SK-N-SH treated with all-trans-retinoic acid at 6 μM for 48 hours (cell line): ENCODE results near the gene PIN1.

Source experiments
- ATAC-seq: fragments of 200-7000 bp; cut with Tn5 transposase; 3 replicates; pipeline ENCODE4 v1.9.1; 2020; ENCODE audit warnings: mild to moderate bottlenecking, moderate library complexity
- ARNTL ChIP-seq: fragments of 450-650 bp; formaldehyde crosslinking; IDR thresholded peaks from 2 replicates; pipeline ENCODE4 v1.5.0; 2020; ENCODE audit warnings: low read depth, mild to moderate bottlenecking, moderate library complexity, borderline replicate concordance
- BACH2 ChIP-seq: fragments of 250-450 bp; sonication (Bioruptor Pico); IDR thresholded peaks from 2 replicates; pipeline ENCODE4 v1.9.0; 2021; ENCODE audit warnings: mild to moderate bottlenecking, borderline replicate concordance
- CSDC2 ChIP-seq: fragments of 250-450 bp; sonication (Bioruptor Pico); IDR thresholded peaks from 2 replicates; pipeline ENCODE4 v1.5.0; 2020; ENCODE audit warnings: mild to moderate bottlenecking, moderate library complexity
- ESRRG ChIP-seq: fragments of 250-450 bp; sonication (Bioruptor Pico); IDR thresholded peaks from 2 replicates; pipeline ENCODE4 v1.6.1; 2021; ENCODE audit warnings: mild to moderate bottlenecking
- GLIS3 ChIP-seq: fragments of 250-450 bp; sonication (Bioruptor Pico); IDR thresholded peaks from 2 replicates; pipeline ENCODE4 v1.5.0; 2020; ENCODE audit warnings: mild to moderate bottlenecking, moderate library complexity
- ISL1 ChIP-seq: fragments of 250-450 bp; sonication (Bioruptor Pico); IDR thresholded peaks from 2 replicates; pipeline ENCODE4 v2.1.2; 2022; ENCODE audit warnings: mild to moderate bottlenecking, moderate library complexity
- OSR1 ChIP-seq: fragments of 250-450 bp; sonication (Bioruptor Pico); IDR thresholded peaks from 2 replicates; pipeline ENCODE4 v1.8.0; 2022; ENCODE audit warnings: moderate library complexity, mild to moderate bottlenecking, inconsistent platforms
- PPARA ChIP-seq: fragments of 250-450 bp; sonication (Bioruptor Pico); IDR thresholded peaks from 2 replicates; pipeline ENCODE4 v1.5.0; 2020; ENCODE audit warnings: mild to moderate bottlenecking, borderline replicate concordance
- RARB ChIP-seq: fragments of 250-450 bp; sonication (Bioruptor Pico); IDR thresholded peaks from 2 replicates; pipeline ENCODE4 v1.8.0; 2021; ENCODE audit warnings: mild to moderate bottlenecking, moderate library complexity
- SNAI2 ChIP-seq: fragments of 250-450 bp; sonication (Bioruptor Pico); IDR thresholded peaks from 2 replicates; pipeline ENCODE4 v1.5.0; 2020; ENCODE audit warnings: mild to moderate bottlenecking, moderate library complexity
- TCF4 ChIP-seq: fragments of 250-450 bp; sonication (Bioruptor Pico); IDR thresholded peaks from 2 replicates; pipeline ENCODE4 v1.8.0; 2021; ENCODE audit warnings: mild to moderate bottlenecking, moderate library complexity, borderline replicate concordance
- ZC3H10 ChIP-seq: fragments of 250-450 bp; sonication (Bioruptor Pico); IDR thresholded peaks from 2 replicates; pipeline ENCODE4 v1.5.1; 2021; ENCODE audit warnings: mild to moderate bottlenecking, moderate library complexity
- ZFP3 ChIP-seq: fragments of 250-450 bp; sonication (Bioruptor Pico); IDR thresholded peaks from 2 replicates; pipeline ENCODE4 v1.5.0; 2020; ENCODE audit warnings: mild to moderate bottlenecking, moderate library complexity
- ZFP30 ChIP-seq: fragments of 450-650 bp; formaldehyde crosslinking; IDR thresholded peaks from 2 replicates; pipeline ENCODE4 v1.5.0; 2022; ENCODE audit warnings: mild to moderate bottlenecking, moderate library complexity
- ZNF565 ChIP-seq: fragments of 450-650 bp; formaldehyde crosslinking; conservative IDR thresholded peaks from 2 replicates; pipeline ENCODE4 v1.5.0; 2020; ENCODE audit warnings: low read depth, mild to moderate bottlenecking, moderate library complexity
- ZNF70 ChIP-seq: fragments of 450-650 bp; formaldehyde crosslinking; IDR thresholded peaks from 2 replicates; pipeline ENCODE4 v1.5.0; 2020; ENCODE audit warnings: mild to moderate bottlenecking, moderate library complexity
- ZNF8 ChIP-seq: fragments of 450-650 bp; formaldehyde crosslinking; IDR thresholded peaks from 2 replicates; pipeline ENCODE4 v1.5.0; 2020; ENCODE audit warnings: mild to moderate bottlenecking, moderate library complexity
- TF ChIP-seq, protein P1 (sequence below): fragments of 250-450 bp; sonication (Bioruptor Pico); IDR thresholded peaks from 2 replicates; pipeline ENCODE4 v1.8.0; 2020; ENCODE audit warnings: mild to moderate bottlenecking, moderate library complexity, borderline replicate concordance
- TF ChIP-seq, protein P2 (sequence below): fragments of 250-450 bp; sonication (Bioruptor Pico); IDR thresholded peaks from 2 replicates; pipeline ENCODE4 v1.5.1; 2021; ENCODE audit warnings: mild to moderate bottlenecking, moderate library complexity
- TF ChIP-seq, protein P3 (sequence below): fragments of 250-450 bp; sonication (Bioruptor Pico); IDR thresholded peaks from 2 replicates; pipeline ENCODE4 v1.8.0; 2021; ENCODE audit warnings: low read depth, mild to moderate bottlenecking, moderate library complexity, borderline replicate concordance
- TF ChIP-seq, protein P4 (sequence below): fragments of 250-450 bp; sonication (Bioruptor Pico); IDR thresholded peaks from 2 replicates; pipeline ENCODE4 v1.5.0; 2020; ENCODE audit warnings: mild to moderate bottlenecking, moderate library complexity

Gene PIN1

DNA sequence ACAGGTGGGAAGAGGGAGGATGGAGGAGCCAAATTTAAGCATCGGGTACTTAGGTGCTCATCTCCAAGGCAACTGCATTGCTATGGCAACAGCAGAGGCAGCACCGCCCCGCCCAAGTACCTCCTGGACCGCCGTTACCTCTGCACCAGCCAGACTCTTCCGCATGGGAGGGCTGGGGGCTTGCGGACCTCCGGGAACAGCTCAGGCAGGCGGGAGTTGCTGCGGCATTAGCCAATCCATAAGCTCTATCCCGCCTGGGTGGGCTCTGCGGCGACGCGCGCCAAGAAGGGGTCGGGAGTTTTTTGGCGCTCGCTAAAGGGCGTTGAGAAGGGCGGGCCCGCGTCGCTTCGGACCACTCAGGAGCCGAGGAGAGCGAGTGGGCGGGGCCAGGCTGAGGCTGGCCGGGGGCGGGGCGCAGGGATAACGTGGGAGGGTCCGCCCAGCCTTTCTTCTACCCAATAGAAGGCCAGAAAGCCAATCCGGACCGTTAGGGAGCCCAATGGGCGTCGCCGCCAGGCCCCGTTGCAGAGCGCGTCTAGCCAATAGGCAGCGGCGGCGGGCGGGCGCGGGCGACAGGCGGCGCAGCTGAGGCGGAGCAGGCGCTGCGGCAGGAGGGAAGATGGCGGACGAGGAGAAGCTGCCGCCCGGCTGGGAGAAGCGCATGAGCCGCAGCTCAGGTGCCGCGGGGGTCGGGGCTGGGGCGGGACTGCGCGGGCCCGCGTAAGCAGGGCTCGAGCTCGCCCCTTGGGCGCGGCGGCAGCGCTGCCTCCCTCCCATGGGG, at the start of gene PIN1:
TSS of gene PIN1 (plus strand) at position 593 of the 781 bp plus-strand sequence. CDS start at position 620, 27 bp downstream.
- peak; percentile 99 for ATAC-seq

DNA sequence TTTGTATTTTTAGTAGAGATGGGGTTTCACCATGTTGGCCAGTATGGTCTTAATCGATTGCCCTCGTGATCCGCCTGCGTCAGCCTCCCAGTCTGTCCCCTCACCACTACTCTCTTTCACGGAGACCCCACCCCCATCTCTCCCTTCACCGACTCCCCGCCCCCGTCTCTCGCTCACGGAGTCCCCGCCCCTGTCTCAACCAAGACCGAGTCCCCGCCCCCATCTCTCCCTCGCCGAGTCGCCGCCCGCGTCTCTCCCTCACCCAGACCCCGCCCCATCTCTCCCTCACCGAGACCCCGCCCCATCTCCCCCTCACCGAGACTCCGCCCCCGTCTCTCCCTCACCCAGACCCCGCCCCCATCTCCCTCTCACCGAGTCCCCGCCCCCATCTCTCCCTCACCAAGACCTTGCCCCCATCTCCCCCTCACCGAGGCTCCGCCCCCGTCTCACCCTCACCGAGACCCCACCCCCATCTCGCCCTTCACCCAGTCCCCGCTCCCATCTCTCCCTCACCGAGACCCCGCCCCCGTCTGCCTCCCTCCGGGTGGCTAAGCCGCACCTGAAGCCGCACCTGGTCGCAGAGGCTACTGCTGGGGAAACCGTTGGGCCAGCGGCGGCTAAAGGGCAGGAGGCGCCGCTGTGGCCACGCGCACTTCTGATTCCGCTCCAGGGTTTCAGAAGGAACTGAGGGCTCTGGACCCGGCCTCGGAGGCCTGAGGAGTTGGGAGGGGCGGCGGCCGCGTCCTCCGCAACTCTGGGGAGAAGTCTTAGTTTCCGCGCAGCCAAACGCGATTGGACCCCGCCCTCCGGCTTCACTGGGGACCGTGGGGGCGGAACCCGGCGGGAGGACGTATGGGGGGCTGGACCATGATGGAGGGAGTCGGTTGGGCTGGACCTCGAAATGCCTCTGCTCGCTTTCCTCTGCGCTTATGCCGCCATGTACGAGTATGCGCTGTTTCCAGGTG, 49.5 kb upstream of the PIN1 start:
- peak; percentile 88 for ATAC-seq
- TF ChIP-seq ARNTL (CRISPR knock-in tag) = no peak
- TF ChIP-seq CSDC2 (CRISPR knock-in tag) = no peak
- no peak for TF ChIP-seq ZFP30 (CRISPR knock-in tag)
- TF ChIP-seq ZNF70 (CRISPR knock-in tag) = no peak
- TF ChIP-seq ESRRG (CRISPR knock-in tag) = no peak
- no peak for TF ChIP-seq OSR1 (CRISPR knock-in tag)
- no peak for TF ChIP-seq PPARA (CRISPR knock-in tag)
- TF ChIP-seq, protein P1, sequence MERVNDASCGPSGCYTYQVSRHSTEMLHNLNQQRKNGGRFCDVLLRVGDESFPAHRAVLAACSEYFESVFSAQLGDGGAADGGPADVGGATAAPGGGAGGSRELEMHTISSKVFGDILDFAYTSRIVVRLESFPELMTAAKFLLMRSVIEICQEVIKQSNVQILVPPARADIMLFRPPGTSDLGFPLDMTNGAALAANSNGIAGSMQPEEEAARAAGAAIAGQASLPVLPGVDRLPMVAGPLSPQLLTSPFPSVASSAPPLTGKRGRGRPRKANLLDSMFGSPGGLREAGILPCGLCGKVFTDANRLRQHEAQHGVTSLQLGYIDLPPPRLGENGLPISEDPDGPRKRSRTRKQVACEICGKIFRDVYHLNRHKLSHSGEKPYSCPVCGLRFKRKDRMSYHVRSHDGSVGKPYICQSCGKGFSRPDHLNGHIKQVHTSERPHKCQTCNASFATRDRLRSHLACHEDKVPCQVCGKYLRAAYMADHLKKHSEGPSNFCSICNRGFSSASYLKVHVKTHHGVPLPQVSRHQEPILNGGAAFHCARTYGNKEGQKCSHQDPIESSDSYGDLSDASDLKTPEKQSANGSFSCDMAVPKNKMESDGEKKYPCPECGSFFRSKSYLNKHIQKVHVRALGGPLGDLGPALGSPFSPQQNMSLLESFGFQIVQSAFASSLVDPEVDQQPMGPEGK = no peak
- no peak for TF ChIP-seq SNAI2 (CRISPR knock-in tag)
- no peak; the same call in 1 of the 2 replicates for TF ChIP-seq ZFP3

More for the DNA sequence above, at the start of gene PIN1:
- TF ChIP-seq, protein P2, sequence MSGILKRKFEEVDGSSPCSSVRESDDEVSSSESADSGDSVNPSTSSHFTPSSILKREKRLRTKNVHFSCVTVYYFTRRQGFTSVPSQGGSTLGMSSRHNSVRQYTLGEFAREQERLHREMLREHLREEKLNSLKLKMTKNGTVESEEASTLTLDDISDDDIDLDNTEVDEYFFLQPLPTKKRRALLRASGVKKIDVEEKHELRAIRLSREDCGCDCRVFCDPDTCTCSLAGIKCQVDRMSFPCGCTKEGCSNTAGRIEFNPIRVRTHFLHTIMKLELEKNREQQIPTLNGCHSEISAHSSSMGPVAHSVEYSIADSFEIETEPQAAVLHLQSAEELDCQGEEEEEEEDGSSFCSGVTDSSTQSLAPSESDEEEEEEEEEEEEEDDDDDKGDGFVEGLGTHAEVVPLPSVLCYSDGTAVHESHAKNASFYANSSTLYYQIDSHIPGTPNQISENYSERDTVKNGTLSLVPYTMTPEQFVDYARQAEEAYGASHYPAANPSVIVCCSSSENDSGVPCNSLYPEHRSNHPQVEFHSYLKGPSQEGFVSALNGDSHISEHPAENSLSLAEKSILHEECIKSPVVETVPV = no peak
- TF ChIP-seq ISL1 (no peak), BACH2 (CRISPR knock-in tag) (no peak), TCF4 (CRISPR knock-in tag) (no peak), SNAI2 (CRISPR knock-in tag) (no peak), ZC3H10 (CRISPR knock-in tag) (no peak), CSDC2 (CRISPR knock-in tag) (no peak), GLIS3 (CRISPR knock-in tag) (no peak), ZFP30 (CRISPR knock-in tag) (no peak), ZNF8 (CRISPR knock-in tag) (no peak), ESRRG (CRISPR knock-in tag) (no peak), ARNTL (CRISPR knock-in tag) (no peak), RARB (no peak), ZNF565 (no peak), PPARA (CRISPR knock-in tag) (no peak), OSR1 (CRISPR knock-in tag) (no peak)
- TF ChIP-seq, protein P1 = no peak
- TF ChIP-seq, protein P3, sequence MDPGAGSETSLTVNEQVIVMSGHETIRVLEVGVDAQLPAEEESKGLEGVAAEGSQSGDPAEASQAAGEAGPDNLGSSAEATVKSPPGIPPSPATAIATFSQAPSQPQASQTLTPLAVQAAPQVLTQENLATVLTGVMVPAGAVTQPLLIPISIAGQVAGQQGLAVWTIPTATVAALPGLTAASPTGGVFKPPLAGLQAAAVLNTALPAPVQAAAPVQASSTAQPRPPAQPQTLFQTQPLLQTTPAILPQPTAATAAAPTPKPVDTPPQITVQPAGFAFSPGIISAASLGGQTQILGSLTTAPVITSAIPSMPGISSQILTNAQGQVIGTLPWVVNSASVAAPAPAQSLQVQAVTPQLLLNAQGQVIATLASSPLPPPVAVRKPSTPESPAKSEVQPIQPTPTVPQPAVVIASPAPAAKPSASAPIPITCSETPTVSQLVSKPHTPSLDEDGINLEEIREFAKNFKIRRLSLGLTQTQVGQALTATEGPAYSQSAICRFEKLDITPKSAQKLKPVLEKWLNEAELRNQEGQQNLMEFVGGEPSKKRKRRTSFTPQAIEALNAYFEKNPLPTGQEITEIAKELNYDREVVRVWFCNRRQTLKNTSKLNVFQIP (CRISPR knock-in tag) = no peak

DNA sequence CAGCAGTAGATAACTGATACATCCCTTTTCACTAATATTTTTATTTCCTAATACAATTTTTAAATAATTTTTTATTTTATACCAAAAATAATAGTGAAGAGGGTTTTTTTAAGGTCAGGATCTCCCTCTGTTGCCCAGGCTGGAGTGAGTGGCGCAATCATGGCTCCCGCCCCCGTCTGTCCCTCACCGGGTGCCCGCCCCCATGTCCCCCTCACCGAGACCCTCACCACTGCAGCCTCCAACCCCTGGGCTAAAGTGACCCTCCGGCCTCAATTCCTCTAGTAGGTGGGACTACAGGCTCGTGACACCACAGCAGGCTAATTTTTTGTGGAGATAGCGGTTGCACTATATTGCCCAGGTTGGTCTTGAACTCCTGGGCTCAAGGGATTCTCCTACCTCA, 48.8 kb upstream of the PIN1 start:
- no peak for ATAC-seq
- TF ChIP-seq, protein P2 = no peak
- TF ChIP-seq OSR1 (CRISPR knock-in tag) = no peak
- no peak for TF ChIP-seq PPARA (CRISPR knock-in tag)
- no peak for TF ChIP-seq ZFP3
- TF ChIP-seq, protein P4, sequence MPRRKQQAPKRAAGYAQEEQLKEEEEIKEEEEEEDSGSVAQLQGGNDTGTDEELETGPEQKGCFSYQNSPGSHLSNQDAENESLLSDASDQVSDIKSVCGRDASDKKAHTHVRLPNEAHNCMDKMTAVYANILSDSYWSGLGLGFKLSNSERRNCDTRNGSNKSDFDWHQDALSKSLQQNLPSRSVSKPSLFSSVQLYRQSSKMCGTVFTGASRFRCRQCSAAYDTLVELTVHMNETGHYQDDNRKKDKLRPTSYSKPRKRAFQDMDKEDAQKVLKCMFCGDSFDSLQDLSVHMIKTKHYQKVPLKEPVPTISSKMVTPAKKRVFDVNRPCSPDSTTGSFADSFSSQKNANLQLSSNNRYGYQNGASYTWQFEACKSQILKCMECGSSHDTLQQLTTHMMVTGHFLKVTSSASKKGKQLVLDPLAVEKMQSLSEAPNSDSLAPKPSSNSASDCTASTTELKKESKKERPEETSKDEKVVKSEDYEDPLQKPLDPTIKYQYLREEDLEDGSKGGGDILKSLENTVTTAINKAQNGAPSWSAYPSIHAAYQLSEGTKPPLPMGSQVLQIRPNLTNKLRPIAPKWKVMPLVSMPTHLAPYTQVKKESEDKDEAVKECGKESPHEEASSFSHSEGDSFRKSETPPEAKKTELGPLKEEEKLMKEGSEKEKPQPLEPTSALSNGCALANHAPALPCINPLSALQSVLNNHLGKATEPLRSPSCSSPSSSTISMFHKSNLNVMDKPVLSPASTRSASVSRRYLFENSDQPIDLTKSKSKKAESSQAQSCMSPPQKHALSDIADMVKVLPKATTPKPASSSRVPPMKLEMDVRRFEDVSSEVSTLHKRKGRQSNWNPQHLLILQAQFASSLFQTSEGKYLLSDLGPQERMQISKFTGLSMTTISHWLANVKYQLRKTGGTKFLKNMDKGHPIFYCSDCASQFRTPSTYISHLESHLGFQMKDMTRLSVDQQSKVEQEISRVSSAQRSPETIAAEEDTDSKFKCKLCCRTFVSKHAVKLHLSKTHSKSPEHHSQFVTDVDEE = no peak
- no peak for TF ChIP-seq ZFP30 (CRISPR knock-in tag)
- no peak for TF ChIP-seq GLIS3 (CRISPR knock-in tag)
- no peak for TF ChIP-seq CSDC2 (CRISPR knock-in tag)
- TF ChIP-seq, protein P3 (CRISPR knock-in tag) = no peak
- no peak for TF ChIP-seq ISL1
- TF ChIP-seq ZNF565 = no peak
- no peak for TF ChIP-seq TCF4 (CRISPR knock-in tag)
- no peak for TF ChIP-seq ZC3H10 (CRISPR knock-in tag)
